HG02678 (cell line): ENCODE data around the gene IGFBP5.

Source experiments
- ATAC-seq: cut with Tn5 transposase; IDR thresholded peaks from one replicate; pipeline ENCODE4 v1.9.1; 2021; ENCODE audit warnings: mild to moderate bottlenecking, moderate library complexity; ENCODE audit not compliant: unreplicated experiment

Gene IGFBP5

GRCh38 chr2:216670266-216671080, 24.9 kb downstream of the IGFBP5 start:
- no peak for ATAC-seq

- ATAC-seq = peak; percentile 81
Measured at GRCh38 chr2:216666461-216667233, 28.7 kb downstream of the IGFBP5 start.

GRCh38 chr2:216665717-216666116, 29.6 kb downstream of the IGFBP5 start:
- ATAC-seq = no peak

- ATAC-seq = no peak
Measured at GRCh38 chr2:216665242-216665641, 30.1 kb downstream of the IGFBP5 start.

- no peak for ATAC-seq
Measured at GRCh38 chr2:216664593-216665034, 30.7 kb downstream of the IGFBP5 start.

GRCh38 chr2:216663846-216664245, 31.5 kb downstream of the IGFBP5 start:
- ATAC-seq = no peak

- no peak for ATAC-seq
Measured at GRCh38 chr2:216663106-216663505, 32.2 kb downstream of the IGFBP5 start.

GRCh38 chr2:216661639-216662375, 33.5 kb downstream of the IGFBP5 start:
- ATAC-seq = no peak

- no peak for ATAC-seq
Measured at GRCh38 chr2:216661051-216661450, 34.3 kb downstream of the IGFBP5 start.

- no peak for ATAC-seq
Measured at GRCh38 chr2:216660496-216660895, 34.9 kb downstream of the IGFBP5 start.

GRCh38 chr2:216659276-216659675, 36.1 kb downstream of the IGFBP5 start:
- ATAC-seq = no peak

- no peak for ATAC-seq
Measured at GRCh38 chr2:216658757-216659156, 36.6 kb downstream of the IGFBP5 start.

- no peak for ATAC-seq
Measured at GRCh38 chr2:216657980-216658379, 37.4 kb downstream of the IGFBP5 start.

GRCh38 chr2:216657086-216657855, 38.1 kb downstream of the IGFBP5 start:
- ATAC-seq = no peak

- no peak for ATAC-seq
Measured at GRCh38 chr2:216654528-216655052, 40.8 kb downstream of the IGFBP5 start.

GRCh38 chr2:216653931-216654365, 41.4 kb downstream of the IGFBP5 start:
- ATAC-seq = no peak

- no peak for ATAC-seq
Measured at GRCh38 chr2:216653093-216653799, 42.1 kb downstream of the IGFBP5 start.

- ATAC-seq = no peak
Measured at GRCh38 chr2:216652566-216652965, 42.8 kb downstream of the IGFBP5 start.

- no peak for ATAC-seq
Measured at GRCh38 chr2:216651351-216651881, 43.9 kb downstream of the IGFBP5 start.
